Mesothelial cell of epicardium (in vitro differentiated cells): ENCODE measurements around the gene TRIO. TPM values are rescaled to one million over a fixed set of nuclear protein-coding genes. Genes with fewer than 3 reads are reported as not detected.

ENCODE experiments used
- DNase-seq, 2 experiments: peaks; one replicate each; pipeline ENCODE4 v3.0.0; 2021; ENCODE audit warnings: low spot score in 2 of 2; ENCODE audit not compliant: unreplicated experiment in 2 of 2
- H3K27ac Mint-ChIP-seq: 2 replicates; pipeline ENCODE4 v1.8.0; 2021; ENCODE audit warnings: mixed read lengths
- H3K27me3 Mint-ChIP-seq: 2 replicates; pipeline ENCODE4 v1.8.0; 2021; ENCODE audit warnings: low read depth, mixed read lengths
- H3K36me3 Mint-ChIP-seq: 2 replicates; pipeline ENCODE4 v1.8.0; 2021; ENCODE audit warnings: mixed read lengths
- H3K4me1 Mint-ChIP-seq: 2 replicates; pipeline ENCODE4 v1.8.0; 2021; ENCODE audit warnings: mixed read lengths
- H3K4me3 Mint-ChIP-seq: 2 replicates; pipeline ENCODE4 v1.8.0; 2021; ENCODE audit warnings: mild to moderate bottlenecking, moderate library complexity, mixed read lengths
- H3K9me3 Mint-ChIP-seq: 2 replicates; pipeline ENCODE4 v1.8.0; 2021; ENCODE audit warnings: mixed read lengths
- total RNA-seq: library from RNA; stranded (reverse); gene quantifications from 3 replicates; pipeline ENCODE4 v1.2.1, GENCODE V29; 2021
- TF ChIP-seq, protein P1 (sequence below): fragments of 200-600 bp; sonication (generic); IDR thresholded peaks from one replicate; pipeline ENCODE4 v1.5.0; 2021; ENCODE audit warnings: antibody characterized with exemption; ENCODE audit not compliant: unreplicated experiment

The TRIO gene
- total RNA-seq, 1 donor from 2014 or later: 209 TPM

DNA sequence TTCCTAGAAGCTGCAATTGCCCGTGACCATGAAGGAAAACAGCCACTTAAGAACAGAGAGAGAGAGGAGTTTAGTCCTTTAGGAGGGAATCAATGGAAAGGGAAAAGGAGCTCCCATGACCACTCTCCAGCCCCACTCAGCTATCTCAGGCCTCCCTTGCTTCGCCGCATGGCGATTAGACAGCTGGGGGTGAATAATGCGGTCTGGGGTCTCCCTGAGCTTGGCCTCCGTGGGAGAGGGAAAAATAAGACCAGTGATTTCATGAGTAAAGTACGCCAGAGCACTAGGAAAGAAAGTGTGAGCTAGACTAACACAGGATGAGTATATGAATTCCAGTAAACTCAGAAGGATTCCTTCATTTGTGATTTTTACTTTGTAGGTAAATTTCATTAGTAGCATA, 180.3 kb downstream of the TRIO start:
- Mint-ChIP-seq H3K27me3 (no peaks in the 10 kb centered on the region), H3K36me3 (peaks cover 52% of the 10 kb centered on the region), H3K4me1 (peaks cover 9% of the 10 kb centered on the region), H3K4me3 (no peak overlapping the region), H3K9me3 (peaks cover 12% of the 10 kb centered on the region), H3K27ac (peak overlapping the region; percentile 65)
- TF ChIP-seq, protein P1, sequence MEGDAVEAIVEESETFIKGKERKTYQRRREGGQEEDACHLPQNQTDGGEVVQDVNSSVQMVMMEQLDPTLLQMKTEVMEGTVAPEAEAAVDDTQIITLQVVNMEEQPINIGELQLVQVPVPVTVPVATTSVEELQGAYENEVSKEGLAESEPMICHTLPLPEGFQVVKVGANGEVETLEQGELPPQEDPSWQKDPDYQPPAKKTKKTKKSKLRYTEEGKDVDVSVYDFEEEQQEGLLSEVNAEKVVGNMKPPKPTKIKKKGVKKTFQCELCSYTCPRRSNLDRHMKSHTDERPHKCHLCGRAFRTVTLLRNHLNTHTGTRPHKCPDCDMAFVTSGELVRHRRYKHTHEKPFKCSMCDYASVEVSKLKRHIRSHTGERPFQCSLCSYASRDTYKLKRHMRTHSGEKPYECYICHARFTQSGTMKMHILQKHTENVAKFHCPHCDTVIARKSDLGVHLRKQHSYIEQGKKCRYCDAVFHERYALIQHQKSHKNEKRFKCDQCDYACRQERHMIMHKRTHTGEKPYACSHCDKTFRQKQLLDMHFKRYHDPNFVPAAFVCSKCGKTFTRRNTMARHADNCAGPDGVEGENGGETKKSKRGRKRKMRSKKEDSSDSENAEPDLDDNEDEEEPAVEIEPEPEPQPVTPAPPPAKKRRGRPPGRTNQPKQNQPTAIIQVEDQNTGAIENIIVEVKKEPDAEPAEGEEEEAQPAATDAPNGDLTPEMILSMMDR: no peak
- no peak for DNase-seq

DNA sequence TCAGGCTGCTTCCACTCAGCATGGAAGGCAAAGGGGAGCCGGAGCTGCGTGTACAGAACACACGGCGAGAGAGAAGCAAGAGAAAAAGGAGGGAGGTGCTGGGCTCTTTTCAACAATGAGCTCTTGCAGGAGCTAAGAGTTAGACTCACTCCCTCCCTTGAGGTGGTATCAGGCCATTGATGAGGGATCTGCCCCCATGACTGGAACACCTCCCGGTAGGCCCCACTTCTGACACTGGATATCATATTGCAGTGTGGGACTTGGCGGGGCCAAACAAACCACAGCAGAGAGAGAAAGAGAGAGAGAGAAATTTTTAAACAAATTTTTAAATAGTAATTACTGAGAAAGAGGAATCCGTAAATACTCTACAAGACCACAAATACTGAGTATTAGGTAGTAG, 182.2 kb downstream of the TRIO start:
- Mint-ChIP-seq H3K9me3 (peaks cover 12% of the 10 kb centered on the region), H3K4me3 (no peak overlapping the region), H3K4me1 (peaks cover 9% of the 10 kb centered on the region), H3K27ac (no peak overlapping the region), H3K27me3 (no peaks in the 10 kb centered on the region), H3K36me3 (peaks cover 41% of the 10 kb centered on the region)
- TF ChIP-seq, protein P1: no peak
- DNase-seq: no peak

DNA sequence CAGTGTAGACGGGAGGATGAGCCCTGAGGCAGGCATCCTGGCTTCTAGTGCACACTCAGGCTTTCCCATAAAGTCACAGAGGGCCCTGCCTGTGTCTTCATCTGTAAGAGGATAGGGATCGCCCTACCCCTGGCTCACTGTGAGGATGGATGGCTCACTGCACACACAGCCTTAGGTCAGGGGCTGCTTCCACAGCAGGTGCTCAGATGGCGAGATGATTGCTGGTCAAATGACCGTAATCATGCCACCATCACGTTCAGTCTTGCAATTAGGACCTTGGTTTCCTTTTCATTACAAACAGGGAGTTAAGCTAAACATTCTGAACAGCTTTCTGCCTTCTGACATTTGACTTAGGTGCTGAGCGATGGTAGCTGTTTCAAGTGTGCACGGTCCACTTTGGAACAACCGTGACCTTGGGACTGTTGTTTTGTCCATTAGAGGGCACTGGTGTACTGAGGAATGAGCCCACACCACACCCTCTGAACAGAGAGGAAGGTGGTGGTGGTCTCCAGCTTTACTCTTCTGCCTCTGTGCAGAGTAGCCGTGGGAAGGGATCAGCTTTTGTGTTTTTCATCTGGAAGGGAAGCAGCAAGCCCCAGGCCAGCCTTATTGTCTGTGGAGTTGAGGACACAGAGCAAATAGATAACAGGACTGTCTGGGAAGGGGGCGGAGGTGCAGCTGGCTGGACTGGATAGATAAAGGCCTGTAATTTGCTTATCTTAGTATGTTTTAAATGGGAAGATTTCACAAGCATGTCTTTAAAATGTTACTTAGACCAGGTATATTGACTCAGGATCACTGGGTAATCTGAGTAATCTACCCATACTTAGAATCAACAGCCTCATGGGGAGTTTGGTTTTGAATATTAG, 183.1 kb downstream of the TRIO start:
- Mint-ChIP-seq H3K4me3 (no peak overlapping the region), H3K27ac (peak overlapping the region; percentile 19), H3K27me3 (no peaks in the 10 kb centered on the region), H3K4me1 (peaks cover 9% of the 10 kb centered on the region), H3K36me3 (peaks cover 35% of the 10 kb centered on the region), H3K9me3 (peaks cover 7% of the 10 kb centered on the region)
- DNase-seq: no peak
- TF ChIP-seq, protein P1: no peak

DNA sequence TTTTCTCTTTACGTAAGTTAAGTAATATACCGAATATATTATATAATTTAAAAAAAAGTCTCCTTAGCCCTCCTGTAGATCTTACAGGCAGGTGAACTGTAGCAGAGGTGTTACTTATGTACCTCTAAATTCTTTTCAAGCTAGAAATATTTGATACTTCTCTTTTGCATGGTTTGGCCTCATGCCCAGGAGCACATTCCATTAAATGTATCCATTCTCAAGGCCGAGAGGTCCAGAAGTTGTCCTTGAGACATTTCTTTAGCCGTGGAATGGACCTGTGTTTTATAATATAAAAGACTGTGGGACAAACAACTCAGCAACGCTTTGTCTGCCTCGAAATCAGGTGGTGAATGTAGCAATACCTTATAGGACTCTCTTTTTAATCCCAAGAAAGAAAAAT, 184.5 kb downstream of the TRIO start:
- TF ChIP-seq, protein P1: no peak
- H3K27me3 Mint-ChIP-seq: no peaks in the 10 kb centered on the region
- H3K4me3 Mint-ChIP-seq: no peak overlapping the region
- no peaks in the 10 kb centered on the region for H3K9me3 Mint-ChIP-seq
- no peak overlapping the region for H3K27ac Mint-ChIP-seq
- H3K36me3 Mint-ChIP-seq: peaks cover 23% of the 10 kb centered on the region
- DNase-seq: no peak
- H3K4me1 Mint-ChIP-seq: peaks cover 9% of the 10 kb centered on the region

DNA sequence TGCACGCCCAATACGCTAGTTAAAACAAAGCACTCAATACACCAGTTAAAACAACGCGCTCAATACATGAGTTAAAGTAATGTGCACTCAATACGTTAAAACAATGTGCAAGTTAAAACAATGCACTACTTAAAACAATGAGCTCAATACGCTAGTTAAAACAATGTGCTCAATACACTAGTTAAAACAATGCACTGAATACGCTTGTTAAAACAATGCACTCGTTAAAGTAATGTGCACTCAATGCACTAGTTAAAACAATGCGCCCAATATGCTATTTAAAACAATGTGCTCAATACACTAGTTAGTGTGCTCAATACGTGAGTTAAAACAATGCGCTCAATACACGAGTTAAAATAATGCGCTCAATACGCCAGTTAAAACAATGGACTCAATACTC, 185.0 kb downstream of the TRIO start:
- DNase-seq: no peak
- TF ChIP-seq, protein P1: no peak
- no peaks in the 10 kb centered on the region for H3K27me3 Mint-ChIP-seq
- peaks cover 23% of the 10 kb centered on the region for H3K36me3 Mint-ChIP-seq
- H3K4me3 Mint-ChIP-seq: no peak overlapping the region
- H3K4me1 Mint-ChIP-seq: peaks cover 9% of the 10 kb centered on the region
- H3K27ac Mint-ChIP-seq: no peak overlapping the region
- H3K9me3 Mint-ChIP-seq: no peaks in the 10 kb centered on the region
